Measurements from ENCODE around the gene CAND2.
A peak's percentile ranks its signal among the peaks of the same experiment; 100 is the strongest.
"Not testable (repeated sequence)": the region's sequence is repeated elsewhere in the genome, so short reads cannot be mapped to it uniquely, and the experiment has no call there.

The CAND2 gene

GRCh38 chr3:12768579-12769527 lies 27.6 kb upstream of the CAND2 start:
- DNase-seq (ENCODE audit: extremely low spot score, insufficient read length, low read depth) (no peak), FAIRE-seq (no peak)

DNA sequence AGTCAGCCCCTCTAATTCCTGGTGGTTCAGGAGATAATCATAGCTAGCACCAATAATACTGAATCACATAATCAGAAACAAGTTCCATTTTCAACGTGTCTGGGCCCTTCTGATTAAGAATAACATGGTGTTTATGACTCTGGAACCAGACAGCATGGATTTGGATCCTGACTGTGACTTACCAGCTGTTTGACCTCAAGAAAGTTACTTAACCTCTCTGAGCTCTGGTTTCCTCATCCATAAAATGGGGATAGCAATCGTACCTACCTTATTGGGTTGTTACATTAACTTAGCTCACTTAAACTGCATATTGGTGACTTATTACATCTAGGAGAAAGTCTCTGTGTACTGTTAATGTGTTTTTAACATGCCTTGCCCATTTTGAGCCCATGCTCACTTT lies 26.7 kb upstream of the CAND2 start:
- FAIRE-seq (no peak), DNase-seq (ENCODE audit: extremely low spot score, insufficient read length, low read depth) (no peak)

DNA sequence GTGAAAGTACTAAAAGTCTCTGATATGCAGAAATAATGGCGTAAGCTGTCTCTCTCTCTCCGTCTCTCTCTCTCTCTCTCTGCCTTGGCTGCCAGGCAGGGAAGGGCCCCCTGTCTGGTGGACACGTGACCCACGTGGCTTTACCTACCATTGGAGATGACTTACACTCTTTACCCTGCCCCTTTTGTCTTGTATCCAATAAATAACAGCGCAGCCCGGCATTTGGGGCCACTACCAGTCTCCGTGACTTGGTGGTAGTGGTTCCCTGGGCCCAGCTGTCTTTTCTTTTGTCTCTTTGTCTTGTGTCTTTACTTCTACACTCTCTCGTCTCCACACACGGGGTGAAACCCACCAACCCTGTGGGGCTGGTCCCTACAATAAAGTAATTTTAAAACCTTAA lies 25.2 kb upstream of the CAND2 start:
- DNase-seq (ENCODE audit: extremely low spot score, insufficient read length, low read depth) (no peak), FAIRE-seq (no peak)

GRCh38 chr3:12772462-12772861 lies 24.0 kb upstream of the CAND2 start:
- no peak for DNase-seq (ENCODE audit: extremely low spot score, insufficient read length, low read depth)
- FAIRE-seq = no peak

- FAIRE-seq = peak; percentile 45
Observed at GRCh38 chr3:12773030-12773709, 23.3 kb upstream of the CAND2 start.

GRCh38 chr3:12773710-12774086 lies 22.8 kb upstream of the CAND2 start:
- no peak for FAIRE-seq

More at GRCh38 chr3:12773030-12773709, 23.3 kb upstream of the CAND2 start:
- no peak for DNase-seq (ENCODE audit: extremely low spot score, insufficient read length, low read depth)

GRCh38 chr3:12774619-12775018 lies 21.9 kb upstream of the CAND2 start:
- DNase-seq (ENCODE audit: extremely low spot score, insufficient read length, low read depth) (no peak), FAIRE-seq (no peak)

More at GRCh38 chr3:12773710-12774086, 22.8 kb upstream of the CAND2 start:
- DNase-seq (ENCODE audit: extremely low spot score, insufficient read length, low read depth) = no peak

GRCh38 chr3:12775226-12775625 lies 21.3 kb upstream of the CAND2 start:
- no peak for FAIRE-seq
- no peak for DNase-seq (ENCODE audit: extremely low spot score, insufficient read length, low read depth)

DNA sequence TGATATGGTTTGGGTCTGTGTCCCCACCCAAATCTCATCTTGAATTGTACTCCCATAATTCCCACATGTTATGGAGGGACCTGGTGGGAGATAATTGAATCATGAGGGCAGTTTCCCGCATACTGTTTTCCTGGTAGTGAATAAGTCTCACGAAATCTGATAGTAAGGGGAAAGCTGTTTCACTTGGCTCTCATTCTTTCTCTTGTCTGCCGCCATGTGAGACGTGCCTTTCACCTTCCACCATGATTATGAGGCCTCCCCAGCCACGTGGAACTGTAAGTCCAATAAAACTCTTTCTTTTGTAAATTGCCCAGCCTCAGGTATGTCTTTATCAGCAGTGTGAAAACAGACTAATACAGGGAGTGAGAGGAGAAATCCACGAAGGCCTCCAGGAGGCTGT lies 20.5 kb upstream of the CAND2 start:
- not testable (repeated sequence) for FAIRE-seq; DNase-seq (ENCODE audit: extremely low spot score, insufficient read length, low read depth)

DNA sequence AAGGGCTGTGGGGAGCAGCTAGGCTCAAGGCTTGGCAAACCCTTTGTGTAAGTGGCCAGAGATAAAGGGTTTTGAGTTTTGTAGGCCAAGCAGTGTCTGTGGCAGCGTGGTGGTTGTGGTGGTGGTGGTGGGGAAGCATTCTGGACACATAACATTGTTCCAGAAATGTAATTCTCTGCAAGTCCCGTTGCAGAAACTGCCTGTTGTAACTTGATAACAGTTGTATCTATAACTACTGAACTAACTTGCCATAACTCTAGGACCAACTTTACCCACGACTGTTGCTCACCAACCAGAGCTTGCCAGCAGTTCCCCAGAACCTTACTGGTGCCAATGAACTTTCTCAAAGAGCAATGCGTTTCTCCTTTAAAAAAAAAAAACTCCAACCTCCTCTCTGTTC lies 19.3 kb upstream of the CAND2 start:
- FAIRE-seq (no peak), DNase-seq (ENCODE audit: extremely low spot score, insufficient read length, low read depth) (no peak)

DNA sequence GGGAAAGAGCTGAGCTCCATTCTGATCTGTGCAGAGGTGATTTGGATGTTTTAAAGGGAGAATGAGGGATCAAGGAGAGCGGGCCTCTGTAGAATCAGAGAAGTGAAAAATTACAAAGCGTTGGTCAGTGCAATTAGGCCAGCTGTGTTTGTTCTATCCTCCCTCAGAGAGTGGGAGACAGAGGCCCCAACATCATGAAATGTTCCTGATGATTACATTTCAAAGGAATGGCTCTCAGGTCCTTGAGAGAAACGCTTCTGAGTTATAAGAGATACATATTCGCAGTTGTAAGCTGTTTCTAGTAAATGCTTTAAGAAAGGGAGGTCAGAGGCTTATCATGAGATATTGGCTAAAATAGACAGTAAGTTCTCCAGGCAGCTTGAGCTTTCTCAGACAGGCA lies 15.7 kb upstream of the CAND2 start:
- no peak for FAIRE-seq
- DNase-seq (ENCODE audit: extremely low spot score, insufficient read length, low read depth) = no peak

DNA sequence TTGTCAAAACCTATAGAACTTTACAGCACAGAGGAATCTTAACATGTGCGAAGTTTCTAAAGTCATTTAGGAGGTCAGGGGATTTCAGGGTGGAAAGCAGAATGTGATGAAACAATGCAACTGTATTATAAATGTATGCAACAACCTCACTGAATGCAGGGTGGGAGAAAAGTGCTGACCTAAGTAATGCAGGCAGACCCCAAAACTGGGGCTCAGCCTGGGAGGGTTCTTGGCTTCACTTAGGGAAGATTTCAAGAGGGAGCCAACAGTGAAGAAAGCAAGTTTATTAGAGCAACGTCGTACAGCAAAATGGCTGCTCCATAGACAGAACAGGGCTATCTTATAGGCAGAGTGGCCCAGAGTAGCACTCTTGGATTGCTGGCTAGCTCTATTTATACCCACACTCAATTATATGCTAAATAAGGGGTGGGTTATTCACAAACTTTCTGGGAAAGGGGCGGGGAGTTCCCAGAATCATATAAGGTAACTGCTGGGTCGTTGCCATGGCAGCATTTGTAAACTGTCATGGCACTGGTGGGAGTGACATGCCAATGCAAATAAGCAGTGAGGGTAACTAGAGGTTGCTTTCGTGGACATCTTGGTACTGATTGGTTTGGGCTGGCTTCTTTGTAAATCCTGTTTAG lies 14.2 kb upstream of the CAND2 start:
- no peak for FAIRE-seq
- DNase-seq (ENCODE audit: extremely low spot score, insufficient read length, low read depth) = no peak

GRCh38 chr3:12785096-12785495 lies 11.4 kb upstream of the CAND2 start:
- FAIRE-seq = no peak
- DNase-seq (ENCODE audit: extremely low spot score, insufficient read length, low read depth) = no peak

GRCh38 chr3:12787346-12787745 lies 9.1 kb upstream of the CAND2 start:
- not testable (repeated sequence) for FAIRE-seq; DNase-seq (ENCODE audit: extremely low spot score, insufficient read length, low read depth)

DNA sequence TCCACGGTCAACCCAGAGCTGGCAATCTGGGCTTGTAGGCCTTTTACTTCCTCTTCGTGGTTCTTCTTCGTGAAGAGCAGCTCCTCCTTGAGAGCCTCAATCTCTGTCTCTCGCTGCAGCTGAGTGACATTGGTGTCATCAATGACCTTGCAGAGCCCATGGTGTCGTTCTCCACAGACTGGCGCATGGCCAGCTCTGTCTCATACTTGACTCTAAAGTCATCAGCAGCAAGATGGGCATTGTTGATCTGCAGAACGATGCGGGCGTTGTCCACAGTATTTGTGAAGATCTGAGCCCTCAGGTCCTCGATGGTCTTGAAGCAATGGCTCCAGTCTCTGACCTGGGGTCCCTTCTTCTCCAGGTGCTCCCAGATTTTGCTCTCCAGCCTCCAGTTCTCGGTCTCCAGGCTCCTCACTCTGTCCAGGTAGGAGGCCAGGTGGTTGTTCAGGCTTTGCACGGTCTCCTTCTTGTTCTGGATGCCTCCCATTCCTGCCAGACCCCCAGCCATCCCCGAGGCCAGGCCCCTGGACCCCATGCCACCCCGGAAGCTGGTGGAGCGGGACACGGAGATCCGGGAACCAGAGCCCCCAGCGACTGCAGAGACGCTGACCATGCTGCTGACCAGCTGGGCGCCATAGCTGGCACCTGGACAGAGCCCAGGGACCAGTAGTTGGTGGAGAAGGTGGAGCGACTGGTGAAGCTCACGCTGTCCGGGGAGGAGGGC lies 8.4 kb upstream of the CAND2 start:
- DNase-seq (ENCODE audit: extremely low spot score, insufficient read length, low read depth); FAIRE-seq: not testable (repeated sequence)

- DNase-seq (ENCODE audit: extremely low spot score, insufficient read length, low read depth) = no peak
- no peak for FAIRE-seq
Observed at GRCh38 chr3:12791430-12791829, 5.0 kb upstream of the CAND2 start.

DNA sequence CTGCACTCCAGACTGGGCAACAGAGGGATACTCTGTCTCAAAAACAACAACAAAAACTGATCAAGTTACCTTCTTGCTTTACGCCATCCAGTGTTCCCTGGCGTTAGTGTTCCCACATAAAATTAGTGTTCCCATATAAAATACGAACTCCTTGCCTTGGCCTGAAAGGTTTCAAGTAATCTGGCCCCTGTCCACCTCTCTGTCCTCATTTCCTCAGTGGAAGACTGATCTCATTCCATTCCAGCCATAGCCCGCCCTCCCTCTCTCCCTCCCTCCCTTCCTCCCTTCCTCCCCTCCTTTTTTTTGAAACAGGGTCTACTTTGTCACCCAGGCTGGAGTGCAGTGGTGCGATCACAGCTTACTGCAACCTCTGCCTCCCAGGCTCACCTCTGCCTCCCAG lies 2.8 kb upstream of the CAND2 start:
- no peak for DNase-seq (ENCODE audit: extremely low spot score, insufficient read length, low read depth)
- no peak for FAIRE-seq

DNA sequence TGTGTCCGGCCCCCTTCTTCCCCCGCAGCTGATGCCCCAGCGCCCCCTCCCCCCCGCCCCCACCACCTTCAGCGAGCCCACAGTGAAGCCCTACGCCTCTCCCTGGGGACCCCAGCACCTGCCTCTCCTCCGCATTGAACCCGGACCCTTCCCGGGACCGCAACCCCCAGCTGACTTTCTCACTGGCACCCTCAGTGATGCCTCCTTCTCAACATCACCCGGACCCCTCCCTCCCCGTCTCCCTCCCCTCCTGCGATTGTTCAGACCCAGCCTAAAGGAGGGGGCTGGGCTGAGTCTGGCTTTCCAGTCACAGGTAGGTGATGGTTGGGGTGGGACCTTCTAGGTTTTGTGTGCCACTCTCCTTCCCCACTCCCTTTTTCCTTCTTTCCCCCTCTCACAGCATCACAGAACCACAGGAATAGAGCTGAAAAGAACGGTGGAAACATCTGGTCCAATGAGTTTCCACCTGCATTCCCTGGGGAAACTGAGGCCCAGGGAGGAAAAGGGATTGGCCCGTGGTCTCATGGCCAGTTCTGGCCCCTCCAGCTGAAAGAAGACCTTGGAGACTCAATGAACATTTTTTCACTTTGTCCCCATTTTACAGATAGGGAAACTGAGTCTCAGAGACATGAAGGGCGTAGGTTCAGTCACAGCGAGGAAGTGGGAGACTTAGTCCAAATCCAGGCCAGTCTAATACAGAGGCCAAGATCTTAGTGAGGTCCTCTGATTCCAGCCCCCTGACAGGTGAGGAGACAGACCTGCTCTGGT lies 828 bp downstream of the CAND2 start:
- DNase-seq (ENCODE audit: extremely low spot score, insufficient read length, low read depth) (no peak), FAIRE-seq (no peak)

DNA sequence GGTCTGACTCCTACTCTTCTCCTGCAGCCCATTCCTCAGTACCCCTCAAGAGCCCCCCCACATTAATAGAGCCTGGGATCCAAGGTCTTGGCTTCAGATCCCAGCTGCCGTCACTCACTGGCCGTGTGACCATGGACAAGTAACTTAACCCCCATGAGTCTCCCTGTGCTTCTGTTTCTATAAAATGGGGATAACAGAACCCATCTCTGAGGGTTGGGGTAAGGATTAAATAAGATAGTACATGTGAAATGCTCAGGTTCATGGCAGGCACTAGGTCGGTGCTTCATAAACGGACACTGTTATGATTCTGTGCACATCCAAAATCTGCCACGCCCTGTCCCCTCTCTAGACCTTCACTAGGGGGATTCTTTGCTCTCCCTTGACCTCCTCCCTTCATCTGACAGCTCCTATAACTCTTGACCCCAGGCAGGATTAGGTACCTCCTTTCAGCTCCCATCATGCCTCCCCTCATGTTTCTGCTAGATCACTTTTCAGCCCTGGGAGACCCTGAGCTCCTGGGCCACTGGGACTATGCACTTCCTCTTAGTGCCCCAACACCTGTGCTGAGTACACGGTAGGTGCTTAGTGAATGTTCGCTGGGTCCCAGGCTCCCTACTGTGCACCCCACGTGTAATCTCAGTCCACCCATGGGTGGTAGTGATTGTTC lies 1.5 kb downstream of the CAND2 start:
- DNase-seq (ENCODE audit: extremely low spot score, insufficient read length, low read depth) (no peak), FAIRE-seq (no peak)

Data from GM18507 (cell line).